Measurements from ENCODE around the gene TMOD1.

GRCh38 chr9:97645720-97646119 lies 144.3 kb downstream of the TMOD1 start:
- no peak for TF ChIP-seq TAF1 (IDR thresholded peaks at IDR 0.05; ENCODE audit: borderline replicate concordance, low read depth, low read length)
- no peak for TF ChIP-seq POLR2AphosphoS5 (IDR thresholded peaks at IDR 0.05; ENCODE audit: low read depth, low read length)
- TF ChIP-seq POLR2A (IDR thresholded peaks at IDR 0.05; ENCODE audit: low read depth, low read length) = no peak
